Ishikawa (cell line): Measurements from ENCODE around the gene IL36RN.

Experiments used
- CEBPB ChIP-seq: IDR thresholded peaks from 2 replicates; pipeline ENCODE4 v1.6.1; 2012
- CREB1 ChIP-seq: IDR thresholded peaks from 2 replicates; pipeline ENCODE4 v1.6.1; 2012; ENCODE audit warnings: low read depth
- EGR1 ChIP-seq: IDR thresholded peaks from 2 replicates; pipeline ENCODE4 v1.6.1; 2012
- EP300 ChIP-seq: IDR thresholded peaks from 2 replicates; pipeline ENCODE4 v1.6.1; 2012; ENCODE audit warnings: borderline replicate concordance
- FOXM1 ChIP-seq: IDR thresholded peaks from 2 replicates; pipeline ENCODE4 v1.6.1; 2012; ENCODE audit warnings: low read depth, borderline replicate concordance
- NFIC ChIP-seq: IDR thresholded peaks from 2 replicates; pipeline ENCODE4 v1.6.1; 2012
- RAD21 ChIP-seq: IDR thresholded peaks from 2 replicates; pipeline ENCODE4 v1.6.1; 2012; ENCODE audit warnings: low read depth
- TAF1 ChIP-seq: IDR thresholded peaks from 2 replicates; pipeline ENCODE4 v1.6.1; 2012; ENCODE audit warnings: low read depth, mild to moderate bottlenecking
- TCF12 ChIP-seq: IDR thresholded peaks from 2 replicates; pipeline ENCODE4 v1.6.1; 2012; ENCODE audit warnings: low read depth
- TEAD4 ChIP-seq: IDR thresholded peaks from 2 replicates; pipeline ENCODE4 v1.6.1; 2012
- YY1 ChIP-seq: IDR thresholded peaks from 2 replicates; pipeline ENCODE4 v1.6.1; 2012; ENCODE audit warnings: low read depth
- ZBTB7A ChIP-seq: IDR thresholded peaks from 2 replicates; pipeline ENCODE4 v1.6.1; 2012; ENCODE audit warnings: low read depth
- TF ChIP-seq, protein P1 (sequence below): IDR thresholded peaks from 2 replicates; pipeline ENCODE4 v1.6.1; 2012; ENCODE audit warnings: low read depth, mild to moderate bottlenecking
- TF ChIP-seq, protein P2 (sequence below): IDR thresholded peaks from 2 replicates; pipeline ENCODE4 v1.6.1; 2012
- TF ChIP-seq, protein P3 (sequence below): IDR thresholded peaks from 2 replicates; pipeline ENCODE4 v1.6.1; 2012

Gene IL36RN

DNA sequence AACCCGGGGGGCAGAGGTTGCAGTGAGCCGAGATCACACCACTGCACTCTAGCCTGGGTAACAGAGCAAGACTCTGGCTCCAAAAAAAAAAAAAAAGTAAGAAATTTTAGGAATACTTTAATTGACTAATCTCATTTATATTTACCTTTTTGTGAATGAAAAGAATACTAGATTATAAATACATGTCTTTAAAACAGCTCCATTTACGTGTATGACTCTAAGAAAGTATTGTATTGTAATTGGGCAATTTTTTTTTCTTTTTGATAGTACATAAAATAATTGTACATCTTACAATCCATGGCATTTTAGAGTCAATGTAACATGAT lies 45.7 kb upstream of the IL36RN start:
- TF ChIP-seq YY1: no peak
- TF ChIP-seq, protein P1, sequence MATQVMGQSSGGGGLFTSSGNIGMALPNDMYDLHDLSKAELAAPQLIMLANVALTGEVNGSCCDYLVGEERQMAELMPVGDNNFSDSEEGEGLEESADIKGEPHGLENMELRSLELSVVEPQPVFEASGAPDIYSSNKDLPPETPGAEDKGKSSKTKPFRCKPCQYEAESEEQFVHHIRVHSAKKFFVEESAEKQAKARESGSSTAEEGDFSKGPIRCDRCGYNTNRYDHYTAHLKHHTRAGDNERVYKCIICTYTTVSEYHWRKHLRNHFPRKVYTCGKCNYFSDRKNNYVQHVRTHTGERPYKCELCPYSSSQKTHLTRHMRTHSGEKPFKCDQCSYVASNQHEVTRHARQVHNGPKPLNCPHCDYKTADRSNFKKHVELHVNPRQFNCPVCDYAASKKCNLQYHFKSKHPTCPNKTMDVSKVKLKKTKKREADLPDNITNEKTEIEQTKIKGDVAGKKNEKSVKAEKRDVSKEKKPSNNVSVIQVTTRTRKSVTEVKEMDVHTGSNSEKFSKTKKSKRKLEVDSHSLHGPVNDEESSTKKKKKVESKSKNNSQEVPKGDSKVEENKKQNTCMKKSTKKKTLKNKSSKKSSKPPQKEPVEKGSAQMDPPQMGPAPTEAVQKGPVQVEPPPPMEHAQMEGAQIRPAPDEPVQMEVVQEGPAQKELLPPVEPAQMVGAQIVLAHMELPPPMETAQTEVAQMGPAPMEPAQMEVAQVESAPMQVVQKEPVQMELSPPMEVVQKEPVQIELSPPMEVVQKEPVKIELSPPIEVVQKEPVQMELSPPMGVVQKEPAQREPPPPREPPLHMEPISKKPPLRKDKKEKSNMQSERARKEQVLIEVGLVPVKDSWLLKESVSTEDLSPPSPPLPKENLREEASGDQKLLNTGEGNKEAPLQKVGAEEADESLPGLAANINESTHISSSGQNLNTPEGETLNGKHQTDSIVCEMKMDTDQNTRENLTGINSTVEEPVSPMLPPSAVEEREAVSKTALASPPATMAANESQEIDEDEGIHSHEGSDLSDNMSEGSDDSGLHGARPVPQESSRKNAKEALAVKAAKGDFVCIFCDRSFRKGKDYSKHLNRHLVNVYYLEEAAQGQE: no peak
- TF ChIP-seq TEAD4: no peak
- no peak for TF ChIP-seq RAD21
- no peak for TF ChIP-seq ZBTB7A
- TF ChIP-seq EGR1: no peak
- no peak for TF ChIP-seq TCF12
- TF ChIP-seq CREB1: no peak
- TF ChIP-seq, protein P2, sequence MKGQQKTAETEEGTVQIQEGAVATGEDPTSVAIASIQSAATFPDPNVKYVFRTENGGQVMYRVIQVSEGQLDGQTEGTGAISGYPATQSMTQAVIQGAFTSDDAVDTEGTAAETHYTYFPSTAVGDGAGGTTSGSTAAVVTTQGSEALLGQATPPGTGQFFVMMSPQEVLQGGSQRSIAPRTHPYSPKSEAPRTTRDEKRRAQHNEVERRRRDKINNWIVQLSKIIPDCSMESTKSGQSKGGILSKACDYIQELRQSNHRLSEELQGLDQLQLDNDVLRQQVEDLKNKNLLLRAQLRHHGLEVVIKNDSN: no peak
- no peak for TF ChIP-seq FOXM1
- no peak for TF ChIP-seq EP300

DNA sequence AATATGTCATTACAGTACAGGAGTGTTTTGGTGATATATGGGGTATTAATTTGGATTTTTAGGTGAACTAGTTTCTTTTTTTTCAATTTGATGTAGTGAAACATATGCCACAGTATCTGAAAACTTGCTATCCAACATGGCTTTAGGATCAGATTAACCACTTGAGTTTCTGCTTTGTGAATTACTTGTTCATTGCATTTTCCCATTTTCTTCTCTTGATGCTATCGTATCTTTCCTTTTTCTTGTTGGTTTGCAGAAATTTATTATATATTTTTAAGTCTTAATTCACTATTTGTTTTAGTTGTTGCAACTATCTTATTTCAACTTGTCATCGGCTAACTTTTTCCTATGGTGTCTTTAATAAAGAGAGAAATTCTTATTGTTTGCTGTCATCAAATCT lies 44.9 kb upstream of the IL36RN start:
- TF ChIP-seq, protein P2: no peak
- TF ChIP-seq, protein P3, sequence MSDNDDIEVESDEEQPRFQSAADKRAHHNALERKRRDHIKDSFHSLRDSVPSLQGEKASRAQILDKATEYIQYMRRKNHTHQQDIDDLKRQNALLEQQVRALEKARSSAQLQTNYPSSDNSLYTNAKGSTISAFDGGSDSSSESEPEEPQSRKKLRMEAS: no peak
- TF ChIP-seq, protein P1: no peak
- TF ChIP-seq EGR1: no peak
- no peak for TF ChIP-seq CREB1
- no peak for TF ChIP-seq TCF12
- TF ChIP-seq NFIC: no peak
- no peak for TF ChIP-seq EP300
- TF ChIP-seq FOXM1: no peak
- TF ChIP-seq ZBTB7A: no peak
- no peak for TF ChIP-seq TAF1

DNA sequence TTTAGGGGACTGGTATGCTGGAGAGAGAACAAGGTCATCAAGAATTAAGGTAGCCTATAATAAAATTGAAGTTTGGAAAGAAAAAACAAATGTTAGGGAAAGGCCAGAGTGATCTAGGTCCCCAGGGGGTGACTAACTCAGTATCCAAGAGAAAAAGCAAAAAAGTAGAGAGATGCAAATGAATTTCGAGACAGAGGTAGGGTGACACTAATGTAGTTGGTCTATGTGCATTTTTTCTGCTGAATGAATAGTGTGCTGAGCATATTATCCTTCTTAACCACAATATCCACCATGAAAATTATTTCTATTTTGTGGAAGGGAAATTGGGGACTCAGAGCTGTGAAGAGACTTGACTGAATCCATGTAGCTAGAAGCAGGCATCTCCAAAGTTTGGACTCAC lies 44.0 kb upstream of the IL36RN start:
- TF ChIP-seq ZBTB7A (no peak), TEAD4 (no peak), YY1 (no peak), EP300 (no peak), TCF12 (no peak), CEBPB (no peak), NFIC (no peak), EGR1 (no peak), TAF1 (no peak), RAD21 (no peak), FOXM1 (no peak), CREB1 (no peak)
- TF ChIP-seq, protein P2: no peak
- TF ChIP-seq, protein P1: no peak
- TF ChIP-seq, protein P3: no peak

DNA sequence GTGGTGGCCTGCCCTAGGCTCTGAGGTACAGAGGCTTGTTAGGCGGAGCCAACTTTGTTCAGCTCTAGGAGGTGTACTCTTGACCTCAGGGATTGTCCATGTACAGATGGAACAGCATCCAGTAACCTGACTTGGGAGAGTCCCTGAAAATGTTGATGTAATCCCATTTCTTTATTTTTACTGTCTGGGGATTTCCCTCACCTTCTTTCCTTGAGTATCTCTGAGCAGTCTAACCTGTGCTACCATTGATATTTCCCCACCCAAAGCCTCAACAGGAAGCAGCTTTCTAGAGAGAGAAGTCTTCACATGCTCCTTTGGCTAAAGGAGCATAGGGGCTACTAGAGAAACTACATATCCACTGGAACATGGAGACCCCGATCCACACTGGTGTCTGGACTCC lies 43.3 kb upstream of the IL36RN start:
- TF ChIP-seq EGR1: no peak
- no peak for TF ChIP-seq TEAD4
- no peak for TF ChIP-seq RAD21
- TF ChIP-seq, protein P3: no peak
- no peak for TF ChIP-seq EP300
- TF ChIP-seq CEBPB: no peak
- TF ChIP-seq, protein P1: no peak
- no peak for TF ChIP-seq YY1
- TF ChIP-seq, protein P2: no peak
- no peak for TF ChIP-seq ZBTB7A
- TF ChIP-seq FOXM1: no peak
